Measurements from ENCODE around the gene OTOF. TPM values are rescaled to one million over a fixed set of nuclear protein-coding genes. Genes with fewer than 3 reads are reported as not detected.

OTOF gene
- total and polyA plus RNA-seq, 2 experiments from 2014 or later: 0.10 to 0.33 TPM

- H3K9me2 ChIP-seq (replicated peaks; ENCODE audit: insufficient read depth): no peaks in the 10 kb centered on the region
- H3K4me2 ChIP-seq: no peak overlapping the region
- no peaks in the 10 kb centered on the region for H3K9me3 ChIP-seq (ENCODE audit: low read depth)
- DNase-seq (ENCODE audit: low spot score): no peak
- H4K20me1 ChIP-seq (ENCODE audit: insufficient read depth, poor library complexity, severe bottlenecking): no peaks in the 10 kb centered on the region
- H3K36me3 ChIP-seq (replicated peaks; ENCODE audit: insufficient read depth, low read depth): no peaks in the 10 kb centered on the region
- WGBS (ENCODE audit: low lambda C conversion rate, missing lambda C conversion rate): 92% methylated on average over 13 of the region's 14 CpGs
- no peak overlapping the region for H3K27ac ChIP-seq
- H3K4me3 ChIP-seq: no peak overlapping the region
- TF ChIP-seq EZH2 (IDR thresholded peaks at IDR 0.05; ENCODE audit: borderline replicate concordance) (no peak), EZH2phosphoT487 (IDR thresholded peaks at IDR 0.05; ENCODE audit: low read depth, severe bottlenecking, unreplicated experiment) (no peak), CTCF (IDR thresholded peaks at IDR 0.05; ENCODE audit: poor library complexity) (no peak)
- no peaks in the 10 kb centered on the region for H3K79me2 ChIP-seq
- H3K27me3 ChIP-seq: no peaks in the 10 kb centered on the region
- H3K4me1 ChIP-seq (ENCODE audit: insufficient read depth): peaks cover 3% of the 10 kb centered on the region
- H2AFZ ChIP-seq: no peak overlapping the region
These were observed 3.6 kb downstream of the OTOF start for GRCh38 chr2:26474261-26474785.

GRCh38 chr2:26473796-26474195 lies 4.1 kb downstream of the OTOF start:
- no peak overlapping the region for H2AFZ ChIP-seq
- H3K4me2 ChIP-seq: no peak overlapping the region
- H3K79me2 ChIP-seq: no peaks in the 10 kb centered on the region
- TF ChIP-seq CTCF (IDR thresholded peaks at IDR 0.05; ENCODE audit: poor library complexity): no peak
- no peak for TF ChIP-seq EZH2phosphoT487 (IDR thresholded peaks at IDR 0.05; ENCODE audit: low read depth, severe bottlenecking, unreplicated experiment)
- TF ChIP-seq EZH2 (IDR thresholded peaks at IDR 0.05; ENCODE audit: borderline replicate concordance): no peak
- H3K4me1 ChIP-seq (ENCODE audit: insufficient read depth): peaks cover 3% of the 10 kb centered on the region
- no peaks in the 10 kb centered on the region for H3K27me3 ChIP-seq
- 97% methylated on average over 8 of the region's 9 CpGs for WGBS (ENCODE audit: low lambda C conversion rate, missing lambda C conversion rate)
- no peaks in the 10 kb centered on the region for H3K9me3 ChIP-seq (ENCODE audit: low read depth)
- H4K20me1 ChIP-seq (ENCODE audit: insufficient read depth, poor library complexity, severe bottlenecking): no peaks in the 10 kb centered on the region
- no peak overlapping the region for H3K27ac ChIP-seq
- no peaks in the 10 kb centered on the region for H3K36me3 ChIP-seq (replicated peaks; ENCODE audit: insufficient read depth, low read depth)
- no peaks in the 10 kb centered on the region for H3K9me2 ChIP-seq (replicated peaks; ENCODE audit: insufficient read depth)
- DNase-seq (ENCODE audit: low spot score): no peak
- no peak overlapping the region for H3K4me3 ChIP-seq

GRCh38 chr2:26472821-26473655 lies 4.9 kb downstream of the OTOF start:
- H3K27ac ChIP-seq: no peak overlapping the region
- no peak overlapping the region for H2AFZ ChIP-seq
- peaks cover 3% of the 10 kb centered on the region for H3K4me1 ChIP-seq (ENCODE audit: insufficient read depth)
- H4K20me1 ChIP-seq (ENCODE audit: insufficient read depth, poor library complexity, severe bottlenecking): no peaks in the 10 kb centered on the region
- no peaks in the 10 kb centered on the region for H3K79me2 ChIP-seq
- H3K36me3 ChIP-seq (replicated peaks; ENCODE audit: insufficient read depth, low read depth): no peaks in the 10 kb centered on the region
- H3K4me3 ChIP-seq: no peak overlapping the region
- H3K27me3 ChIP-seq: no peaks in the 10 kb centered on the region
- no peak overlapping the region for H3K4me2 ChIP-seq
- 93% methylated on average over 31 of the region's 34 CpGs for WGBS (ENCODE audit: low lambda C conversion rate, missing lambda C conversion rate)
- no peaks in the 10 kb centered on the region for H3K9me2 ChIP-seq (replicated peaks; ENCODE audit: insufficient read depth)
- no peak for DNase-seq (ENCODE audit: low spot score)
- no peaks in the 10 kb centered on the region for H3K9me3 ChIP-seq (ENCODE audit: low read depth)
- TF ChIP-seq CTCF (IDR thresholded peaks at IDR 0.05; ENCODE audit: poor library complexity) (no peak), EZH2phosphoT487 (IDR thresholded peaks at IDR 0.05; ENCODE audit: low read depth, severe bottlenecking, unreplicated experiment) (no peak), EZH2 (IDR thresholded peaks at IDR 0.05; ENCODE audit: borderline replicate concordance) (no peak)
